ENCODE measurements around the gene SPAG16. TPM values are rescaled to one million over a fixed set of nuclear protein-coding genes. Genes with fewer than 3 reads are reported as not detected.

SPAG16 gene
- total RNA-seq, 1 donor from 2014 or later = 14.4 TPM

GRCh38 chr2:213279116-213279620 is 5.1 kb upstream of the SPAG16 start:
- Mint-ChIP-seq H3K4me3 (ENCODE audit: unreplicated experiment) (no peak overlapping the region), H3K27me3 (ENCODE audit: unreplicated experiment) (no peaks in the 10 kb centered on the region), H3K27ac (ENCODE audit: unreplicated experiment) (no peak overlapping the region), H3K36me3 (ENCODE audit: low read depth, unreplicated experiment) (peaks cover 5% of the 10 kb centered on the region), H3K4me1 (ENCODE audit: unreplicated experiment) (peaks cover 11% of the 10 kb centered on the region), H3K9me3 (ENCODE audit: unreplicated experiment) (no peaks in the 10 kb centered on the region)
- DNase-seq (ENCODE audit: low spot score) = no peak
- no peak for TF ChIP-seq CTCF (IDR thresholded peaks at IDR 0.05; ENCODE audit: unreplicated experiment)

GRCh38 chr2:213279971-213280370 is 4.3 kb upstream of the SPAG16 start:
- no peak for TF ChIP-seq CTCF (IDR thresholded peaks at IDR 0.05; ENCODE audit: unreplicated experiment)
- peaks cover 5% of the 10 kb centered on the region for H3K36me3 Mint-ChIP-seq (ENCODE audit: low read depth, unreplicated experiment)

GRCh38 chr2:213281156-213281555 is 3.1 kb upstream of the SPAG16 start:
- Mint-ChIP-seq H3K4me3 (ENCODE audit: unreplicated experiment) (no peak overlapping the region), H3K9me3 (ENCODE audit: unreplicated experiment) (no peaks in the 10 kb centered on the region), H3K27ac (ENCODE audit: unreplicated experiment) (no peak overlapping the region), H3K36me3 (ENCODE audit: low read depth, unreplicated experiment) (peaks cover 5% of the 10 kb centered on the region), H3K4me1 (ENCODE audit: unreplicated experiment) (peaks cover 10% of the 10 kb centered on the region), H3K27me3 (ENCODE audit: unreplicated experiment) (no peaks in the 10 kb centered on the region)
- TF ChIP-seq CTCF (IDR thresholded peaks at IDR 0.05; ENCODE audit: unreplicated experiment) = no peak
- DNase-seq (ENCODE audit: low spot score) = no peak

More at GRCh38 chr2:213279971-213280370, 4.3 kb upstream of the SPAG16 start:
- Mint-ChIP-seq H3K27ac (ENCODE audit: unreplicated experiment) (no peak overlapping the region), H3K4me1 (ENCODE audit: unreplicated experiment) (peaks cover 11% of the 10 kb centered on the region), H3K27me3 (ENCODE audit: unreplicated experiment) (no peaks in the 10 kb centered on the region), H3K4me3 (ENCODE audit: unreplicated experiment) (no peak overlapping the region), H3K9me3 (ENCODE audit: unreplicated experiment) (no peaks in the 10 kb centered on the region)
- DNase-seq (ENCODE audit: low spot score) = no peak

GRCh38 chr2:213285404-213285803 is 1.1 kb downstream of the SPAG16 start:
- Mint-ChIP-seq H3K36me3 (ENCODE audit: low read depth, unreplicated experiment) (no peaks in the 10 kb centered on the region), H3K27ac (ENCODE audit: unreplicated experiment) (no peak overlapping the region), H3K9me3 (ENCODE audit: unreplicated experiment) (no peaks in the 10 kb centered on the region), H3K4me3 (ENCODE audit: unreplicated experiment) (peak overlapping the region; percentile 90), H3K27me3 (ENCODE audit: unreplicated experiment) (no peaks in the 10 kb centered on the region), H3K4me1 (ENCODE audit: unreplicated experiment) (peaks cover 10% of the 10 kb centered on the region)
- DNase-seq (ENCODE audit: low spot score) = no peak
- no peak for TF ChIP-seq CTCF (IDR thresholded peaks at IDR 0.05; ENCODE audit: unreplicated experiment)

- H3K27me3 Mint-ChIP-seq (ENCODE audit: unreplicated experiment) = no peaks in the 10 kb centered on the region
- H3K4me1 Mint-ChIP-seq (ENCODE audit: unreplicated experiment) = peaks cover 10% of the 10 kb centered on the region
- DNase-seq (ENCODE audit: low spot score) = no peak
- H3K9me3 Mint-ChIP-seq (ENCODE audit: unreplicated experiment) = no peaks in the 10 kb centered on the region
- no peak overlapping the region for H3K4me3 Mint-ChIP-seq (ENCODE audit: unreplicated experiment)
- no peak for TF ChIP-seq CTCF (IDR thresholded peaks at IDR 0.05; ENCODE audit: unreplicated experiment)
- no peaks in the 10 kb centered on the region for H3K36me3 Mint-ChIP-seq (ENCODE audit: low read depth, unreplicated experiment)
- H3K27ac Mint-ChIP-seq (ENCODE audit: unreplicated experiment) = no peak overlapping the region
Observed at GRCh38 chr2:213286161-213286560, 1.9 kb downstream of the SPAG16 start.

Data from endothelial cell (in vitro differentiated cells).